Fibroblast of pulmonary artery (primary cell): ENCODE results near the gene ALOX15.
"Not testable (repeated sequence)": the region's sequence is repeated elsewhere in the genome, so short reads cannot be mapped to it uniquely, and the experiment has no call there.

Experiments
- DNase-seq: peaks from one replicate; pipeline ENCODE4 v3.0.0-alpha.2; 2010; ENCODE audit warnings: low read depth
- H3K4me3 ChIP-seq: replicated peaks from 2 replicates; pipeline ENCODE4 v1.5.1; 2011; ENCODE audit warnings: low read depth, mild to moderate bottlenecking, control low read depth, low read length, moderate library complexity
- CTCF ChIP-seq: IDR thresholded peaks from 2 replicates; pipeline ENCODE4 v1.5.1; 2011; ENCODE audit warnings: mild to moderate bottlenecking, control low read depth, low read length, inconsistent platforms; ENCODE audit errors: missing control alignments

ALOX15 gene

GRCh38 chr17:4648741-4649140 lies 7.3 kb upstream of the ALOX15 start:
- peak; percentile 22 for DNase-seq

GRCh38 chr17:4645642-4646041 lies 4.2 kb upstream of the ALOX15 start:
- no peak for TF ChIP-seq CTCF
- DNase-seq: no peak

More at GRCh38 chr17:4648741-4649140, 7.3 kb upstream of the ALOX15 start:
- no peak overlapping the region for H3K4me3 ChIP-seq
- no peak for TF ChIP-seq CTCF

GRCh38 chr17:4643676-4644075 lies 2.2 kb upstream of the ALOX15 start:
- no peak for TF ChIP-seq CTCF
- DNase-seq: no peak
- H3K4me3 ChIP-seq: no peak overlapping the region

More at GRCh38 chr17:4645642-4646041, 4.2 kb upstream of the ALOX15 start:
- no peak overlapping the region for H3K4me3 ChIP-seq

GRCh38 chr17:4642286-4642685 lies 808 bp upstream of the ALOX15 start:
- no peak for DNase-seq
- no peak for TF ChIP-seq CTCF
- no peak overlapping the region for H3K4me3 ChIP-seq

- H3K4me3 ChIP-seq, DNase-seq: not testable (repeated sequence)
These were observed 799 bp downstream of the ALOX15 start for GRCh38 chr17:4640569-4641188.

GRCh38 chr17:4639301-4640059 lies 2.0 kb downstream of the ALOX15 start:
- peak; percentile 50 for DNase-seq
- H3K4me3 ChIP-seq: not testable (repeated sequence)

GRCh38 chr17:4638766-4639165 lies 2.7 kb downstream of the ALOX15 start:
- H3K4me3 ChIP-seq, DNase-seq: not testable (repeated sequence)

- TF ChIP-seq CTCF: no peak
- DNase-seq: no peak
- no peak overlapping the region for H3K4me3 ChIP-seq
These were observed 4.9 kb downstream of the ALOX15 start for GRCh38 chr17:4636474-4637100.
